Memory B cell (primary cell): ENCODE measurements around the gene ABCC1.
A peak's percentile ranks its signal among the peaks of the same experiment; 100 is the strongest.

Experiments
- ATAC-seq: fragments of 150-1000 bp; cut with Tn5 transposase; 2 replicates; pipeline ENCODE4 v1.10.0; 2021; ENCODE audit warnings: low read depth, mild to moderate bottlenecking, moderate library complexity
- DNase-seq, 2 donors: peaks; one replicate each; pipeline ENCODE4 v3.0.0; 2022; ENCODE audit warnings: low spot score in 2 of 2
- H3K27ac Mint-ChIP-seq: one replicate; pipeline ENCODE4 v1.8.0; 2022; ENCODE audit warnings: mild to moderate bottlenecking, moderate library complexity, mixed read lengths
- H3K27me3 Mint-ChIP-seq: one replicate; pipeline ENCODE4 v1.8.0; 2022; ENCODE audit warnings: mixed read lengths
- H3K36me3 Mint-ChIP-seq: one replicate; pipeline ENCODE4 v1.8.0; 2022; ENCODE audit warnings: mild to moderate bottlenecking, mixed read lengths
- H3K4me1 Mint-ChIP-seq: one replicate; pipeline ENCODE4 v1.8.0; 2022; ENCODE audit warnings: mixed read lengths
- H3K4me3 Mint-ChIP-seq: one replicate; pipeline ENCODE4 v1.8.0; 2022; ENCODE audit warnings: mild to moderate bottlenecking, moderate library complexity, mixed read lengths
- H3K9me3 Mint-ChIP-seq: one replicate; pipeline ENCODE4 v1.8.0; 2022; ENCODE audit warnings: mixed read lengths

Gene ABCC1

DNA sequence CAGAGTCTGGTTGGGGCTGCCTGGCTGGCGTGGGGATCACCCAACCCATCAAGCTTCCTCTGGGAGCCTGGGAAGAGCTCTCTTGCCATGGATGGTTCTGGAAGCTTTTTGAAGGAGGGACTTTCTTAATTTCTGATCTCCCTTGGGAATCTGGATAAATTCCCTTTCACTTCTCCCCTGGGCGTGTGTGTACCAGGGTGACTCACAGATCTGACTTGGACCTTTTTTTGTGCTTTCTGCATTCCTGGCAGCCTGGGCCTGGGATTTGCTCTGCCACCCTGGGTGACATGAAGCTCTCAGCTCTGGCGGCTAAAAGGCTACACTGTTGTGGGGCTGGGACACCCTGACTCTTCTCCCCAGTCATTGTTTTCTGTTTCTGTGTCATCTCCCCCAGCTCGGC, 70.1 kb downstream of the ABCC1 start:
- Mint-ChIP-seq H3K27ac (peak overlapping the region; percentile 39), H3K27me3 (no peaks in the 10 kb centered on the region), H3K4me1 (peaks cover 25% of the 10 kb centered on the region), H3K4me3 (no peak overlapping the region), H3K9me3 (no peaks in the 10 kb centered on the region), H3K36me3 (peaks cover 49% of the 10 kb centered on the region)
- no peak for DNase-seq
- ATAC-seq, result no peak

DNA sequence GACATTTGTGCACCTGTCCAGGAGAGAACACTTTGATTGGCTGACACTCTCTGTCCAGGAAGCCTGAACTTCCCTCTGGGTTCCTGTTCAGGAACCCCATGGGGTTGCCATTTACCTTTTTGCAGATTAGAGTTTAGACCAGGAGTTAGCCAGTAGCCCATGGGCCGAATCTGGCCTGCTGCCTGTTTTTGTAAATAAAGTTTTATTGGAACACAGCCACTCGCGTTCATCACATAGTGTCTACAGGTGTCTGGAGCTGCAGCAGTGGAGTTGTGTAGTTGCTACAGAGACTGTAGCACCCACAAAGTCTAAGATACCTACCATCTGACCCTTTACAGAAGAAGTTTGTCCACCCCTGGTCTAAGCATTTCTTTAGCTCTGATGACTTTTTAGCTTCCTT, 70.9 kb downstream of the ABCC1 start:
- no peak for DNase-seq
- Mint-ChIP-seq H3K36me3 (peaks cover 45% of the 10 kb centered on the region), H3K4me3 (no peak overlapping the region), H3K4me1 (peaks cover 33% of the 10 kb centered on the region), H3K9me3 (no peaks in the 10 kb centered on the region), H3K27me3 (no peaks in the 10 kb centered on the region), H3K27ac (no peak overlapping the region)
- ATAC-seq, result no peak

DNA sequence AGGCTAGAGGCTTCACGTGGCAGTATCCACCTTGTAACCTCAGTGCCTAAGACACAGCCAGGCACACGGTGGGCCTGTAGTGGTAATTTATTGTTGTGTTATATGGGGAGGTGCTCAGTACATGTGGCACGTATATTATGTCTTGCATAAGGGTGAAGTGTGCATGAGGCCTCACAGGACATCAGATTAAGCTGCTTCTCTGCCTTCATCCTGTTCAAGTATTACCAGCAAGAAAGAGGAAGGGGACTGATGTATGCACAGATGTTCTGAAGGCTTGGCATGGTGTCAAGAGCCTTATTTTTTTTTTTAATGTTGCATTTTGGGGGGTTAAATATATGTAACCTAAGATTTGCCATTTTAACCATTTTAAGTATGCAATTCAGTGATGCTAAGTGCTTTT, 71.6 kb downstream of the ABCC1 start:
- Mint-ChIP-seq H3K36me3 (peaks cover 42% of the 10 kb centered on the region), H3K9me3 (no peaks in the 10 kb centered on the region), H3K27me3 (no peaks in the 10 kb centered on the region), H3K27ac (peak overlapping the region; percentile 60), H3K4me1 (peaks cover 33% of the 10 kb centered on the region), H3K4me3 (no peak overlapping the region)
- DNase-seq, result no peak
- no peak for ATAC-seq

DNA sequence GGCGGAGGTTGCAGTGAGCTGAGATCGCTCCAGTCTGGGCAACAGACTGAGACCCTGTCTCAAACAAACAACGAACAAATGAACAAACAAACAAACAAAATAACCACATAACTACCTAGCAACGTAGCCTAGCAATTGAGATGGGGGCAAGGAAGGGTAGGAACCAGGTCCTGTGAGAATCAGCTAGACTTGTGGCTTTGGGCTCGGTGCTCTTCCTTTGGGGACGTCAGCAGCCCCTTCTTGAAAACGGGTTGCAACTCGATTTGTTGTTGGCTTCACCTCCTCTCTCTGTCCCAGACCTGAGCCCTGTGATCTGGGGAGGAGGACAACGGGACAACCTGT, 72.2 kb downstream of the ABCC1 start:
- no peaks in the 10 kb centered on the region for H3K9me3 Mint-ChIP-seq
- no peak for ATAC-seq
- H3K4me1 Mint-ChIP-seq, result peaks cover 33% of the 10 kb centered on the region
- no peak overlapping the region for H3K4me3 Mint-ChIP-seq
- no peak for DNase-seq
- peaks cover 38% of the 10 kb centered on the region for H3K36me3 Mint-ChIP-seq
- H3K27me3 Mint-ChIP-seq, result no peaks in the 10 kb centered on the region
- no peak overlapping the region for H3K27ac Mint-ChIP-seq

DNA sequence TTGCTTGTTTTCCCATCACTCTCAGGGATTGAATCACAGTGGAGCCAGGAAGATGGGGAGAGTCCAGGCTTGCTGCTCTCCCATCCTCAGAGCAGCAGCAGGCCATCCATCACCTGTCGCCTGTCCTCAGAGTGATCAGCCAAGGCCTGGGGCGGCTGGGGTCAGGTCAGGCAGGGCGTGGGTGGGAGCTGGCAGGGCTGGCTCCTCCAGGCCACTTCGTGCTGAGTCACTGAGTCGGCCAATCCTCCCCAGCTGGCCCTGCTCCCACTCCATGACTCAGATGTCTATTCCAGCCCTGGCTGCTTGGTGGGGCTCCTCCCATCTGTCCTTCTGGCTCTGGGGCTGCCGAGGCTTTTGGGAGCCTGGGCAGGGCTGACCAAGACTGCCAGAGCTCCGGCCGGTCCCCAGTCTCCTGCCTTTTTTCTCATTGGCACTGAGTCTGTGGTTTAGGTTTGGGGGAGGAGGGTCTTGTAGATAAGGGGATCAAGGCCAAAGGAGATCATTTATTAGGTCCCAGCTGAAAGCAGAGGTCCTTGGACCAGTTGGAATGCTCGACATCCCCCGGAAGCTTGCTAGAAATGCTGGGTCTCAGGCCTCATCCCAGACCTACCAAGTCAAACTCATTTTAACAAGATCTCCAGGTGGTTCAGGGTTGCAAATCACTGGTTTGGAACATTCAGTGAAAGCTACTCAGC, 72.7 kb downstream of the ABCC1 start:
- peak overlapping the region; percentile 76 for H3K27ac Mint-ChIP-seq
- ATAC-seq (no peak), DNase-seq (no peak)
- no peaks in the 10 kb centered on the region for H3K9me3 Mint-ChIP-seq
- H3K4me3 Mint-ChIP-seq, result no peak overlapping the region
- no peaks in the 10 kb centered on the region for H3K27me3 Mint-ChIP-seq
- peaks cover 34% of the 10 kb centered on the region for H3K36me3 Mint-ChIP-seq
- H3K4me1 Mint-ChIP-seq, result peaks cover 33% of the 10 kb centered on the region

DNA sequence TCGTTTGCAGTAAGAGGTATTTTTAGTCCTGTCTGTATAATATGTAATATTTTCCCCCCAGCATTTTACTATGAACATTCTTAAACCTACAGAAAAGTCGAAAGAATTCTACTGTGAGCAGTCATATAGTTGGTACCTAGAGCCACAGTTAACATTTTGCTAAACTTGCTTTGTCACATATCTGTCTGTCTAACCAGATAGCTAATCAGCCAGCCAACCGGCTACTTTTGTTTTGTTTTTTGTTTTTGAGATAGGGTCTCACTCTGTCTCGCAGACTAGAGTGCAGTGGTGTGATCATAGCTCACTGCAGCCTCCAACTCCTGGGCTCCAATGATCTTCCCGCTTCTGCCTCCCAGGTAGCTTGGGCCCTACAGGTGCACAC, 73.3 kb downstream of the ABCC1 start:
- Mint-ChIP-seq H3K27ac (peak overlapping the region; percentile 76), H3K4me1 (peaks cover 31% of the 10 kb centered on the region), H3K4me3 (no peak overlapping the region), H3K27me3 (no peaks in the 10 kb centered on the region), H3K9me3 (no peaks in the 10 kb centered on the region), H3K36me3 (peaks cover 31% of the 10 kb centered on the region)
- ATAC-seq, result no peak
- DNase-seq, result no peak

DNA sequence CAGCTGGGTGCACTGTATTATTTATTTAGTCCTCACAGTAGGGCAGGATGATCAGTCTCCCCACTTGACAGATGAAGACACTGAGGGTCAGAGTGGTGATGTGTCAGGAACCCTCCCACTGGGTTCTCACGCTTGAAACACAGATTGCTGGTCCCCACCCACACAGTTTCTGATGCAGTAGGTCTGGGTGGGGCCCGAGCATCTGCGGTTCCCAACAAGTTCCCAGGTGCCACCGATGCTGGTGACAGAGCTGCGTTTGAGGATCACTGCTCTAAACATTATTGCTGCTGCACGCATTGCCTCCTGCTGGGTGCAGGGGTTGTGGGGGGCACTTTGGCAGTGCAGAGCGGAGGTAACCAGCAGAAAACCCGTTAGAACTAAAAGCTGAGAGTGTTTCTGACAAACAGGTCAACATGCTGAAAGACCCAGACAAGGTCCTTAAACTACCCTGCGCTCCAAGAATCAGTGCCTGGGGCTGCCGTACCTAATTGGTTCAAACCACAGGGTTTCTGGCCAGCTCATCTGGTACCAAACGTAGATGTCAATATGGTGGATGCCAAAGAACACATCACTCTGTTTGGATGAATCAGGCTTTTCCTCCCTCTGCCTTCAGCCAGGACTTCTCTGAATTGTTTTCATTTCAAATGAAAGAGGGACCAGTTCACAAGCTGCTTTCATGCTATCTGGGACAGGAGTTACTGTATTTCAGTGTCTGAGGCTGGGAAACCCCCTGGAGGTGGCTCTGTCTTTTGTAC, 76.0 kb downstream of the ABCC1 start:
- Mint-ChIP-seq H3K27me3 (no peaks in the 10 kb centered on the region), H3K36me3 (peaks cover 11% of the 10 kb centered on the region), H3K27ac (peak overlapping the region; percentile 71), H3K4me1 (peaks cover 26% of the 10 kb centered on the region), H3K4me3 (no peak overlapping the region), H3K9me3 (no peaks in the 10 kb centered on the region)
- ATAC-seq (peak; percentile 81), DNase-seq (no peak)

DNA sequence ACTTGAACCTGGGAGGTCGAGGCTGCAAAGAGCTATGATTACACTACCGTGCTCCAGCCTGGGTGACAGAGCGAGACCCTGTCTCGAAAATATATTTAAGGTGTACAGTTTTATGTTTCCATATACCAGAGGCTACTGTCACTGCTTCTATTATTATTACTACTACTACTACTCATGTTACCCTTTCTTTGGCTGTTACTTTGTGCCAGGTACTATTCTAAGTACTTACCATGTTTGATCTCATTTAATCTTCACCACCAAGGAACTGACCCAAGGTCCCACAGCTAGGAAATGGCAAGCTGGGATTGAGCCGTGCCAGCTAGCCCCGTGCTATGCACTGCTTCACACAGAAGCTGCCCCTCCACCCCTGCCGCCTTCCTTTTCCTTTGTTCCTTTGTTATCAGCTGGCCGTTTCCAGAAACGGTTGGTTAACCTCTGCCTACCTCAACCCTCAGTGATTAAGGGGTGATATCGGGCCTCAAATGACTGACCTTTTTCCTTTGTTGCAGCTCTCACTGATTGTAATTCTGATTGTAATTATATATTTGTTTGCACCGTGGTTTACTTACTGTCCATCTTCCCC, 78.4 kb downstream of the ABCC1 start:
- DNase-seq (no peak), ATAC-seq (no peak)
- Mint-ChIP-seq H3K36me3 (peaks cover 8% of the 10 kb centered on the region), H3K9me3 (no peaks in the 10 kb centered on the region), H3K4me3 (no peak overlapping the region), H3K27ac (peak overlapping the region; percentile 65), H3K27me3 (no peaks in the 10 kb centered on the region), H3K4me1 (peaks cover 21% of the 10 kb centered on the region)

DNA sequence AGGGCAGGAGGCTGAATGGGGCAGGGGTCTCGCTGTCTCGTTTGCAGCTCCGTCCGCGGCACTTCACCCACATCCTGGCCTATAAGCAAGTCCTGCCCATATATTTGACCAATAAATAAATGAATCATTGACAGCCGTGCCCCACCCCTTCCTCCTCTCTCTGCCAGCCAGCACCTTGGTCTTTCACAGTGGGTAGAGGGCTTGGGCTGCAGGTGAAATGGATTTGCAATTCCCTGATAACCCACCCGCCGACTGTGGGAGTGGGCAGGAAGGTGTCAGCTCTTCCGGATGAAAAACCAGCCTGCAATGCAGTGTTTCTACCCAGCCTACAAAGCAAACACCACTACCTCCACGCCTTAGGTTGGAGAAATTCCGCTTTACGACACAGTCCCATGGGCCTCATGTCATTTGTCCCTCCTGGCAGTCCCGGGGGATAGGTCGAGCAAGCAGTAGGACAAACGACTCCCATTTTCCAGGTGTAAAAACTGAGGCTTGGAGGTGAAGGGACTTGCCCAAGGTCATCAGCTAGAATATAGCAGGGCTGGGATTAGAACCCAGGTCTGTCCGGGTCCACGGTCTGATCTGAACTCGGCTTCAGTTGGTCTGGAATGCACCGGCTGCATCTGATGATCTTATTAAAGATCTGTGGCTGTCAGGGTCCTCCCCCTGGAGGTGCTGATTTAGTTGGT, 79.0 kb downstream of the ABCC1 start:
- Mint-ChIP-seq H3K4me3 (no peak overlapping the region), H3K27ac (peak overlapping the region; percentile 65), H3K36me3 (peaks cover 5% of the 10 kb centered on the region)

GRCh38 chr16:16029431-16030011, 80.1 kb downstream of the ABCC1 start:
- Mint-ChIP-seq H3K27ac (no peak overlapping the region), H3K4me3 (no peak overlapping the region), H3K4me1 (peaks cover 20% of the 10 kb centered on the region), H3K9me3 (no peaks in the 10 kb centered on the region), H3K27me3 (no peaks in the 10 kb centered on the region), H3K36me3 (peaks cover 5% of the 10 kb centered on the region)
- ATAC-seq (no peak), DNase-seq (no peak)

More for the DNA sequence above, 79.0 kb downstream of the ABCC1 start:
- no peak for DNase-seq
- Mint-ChIP-seq H3K27me3 (no peaks in the 10 kb centered on the region), H3K4me1 (peaks cover 26% of the 10 kb centered on the region), H3K9me3 (no peaks in the 10 kb centered on the region)
- no peak for ATAC-seq

GRCh38 chr16:16030449-16030848, 81.0 kb downstream of the ABCC1 start:
- H3K4me3 Mint-ChIP-seq, result no peak overlapping the region
- no peak for ATAC-seq
- peaks cover 6% of the 10 kb centered on the region for H3K36me3 Mint-ChIP-seq
- H3K27ac Mint-ChIP-seq, result no peak overlapping the region
- peaks cover 11% of the 10 kb centered on the region for H3K4me1 Mint-ChIP-seq
- H3K27me3 Mint-ChIP-seq, result no peaks in the 10 kb centered on the region
- H3K9me3 Mint-ChIP-seq, result no peaks in the 10 kb centered on the region
- no peak for DNase-seq

DNA sequence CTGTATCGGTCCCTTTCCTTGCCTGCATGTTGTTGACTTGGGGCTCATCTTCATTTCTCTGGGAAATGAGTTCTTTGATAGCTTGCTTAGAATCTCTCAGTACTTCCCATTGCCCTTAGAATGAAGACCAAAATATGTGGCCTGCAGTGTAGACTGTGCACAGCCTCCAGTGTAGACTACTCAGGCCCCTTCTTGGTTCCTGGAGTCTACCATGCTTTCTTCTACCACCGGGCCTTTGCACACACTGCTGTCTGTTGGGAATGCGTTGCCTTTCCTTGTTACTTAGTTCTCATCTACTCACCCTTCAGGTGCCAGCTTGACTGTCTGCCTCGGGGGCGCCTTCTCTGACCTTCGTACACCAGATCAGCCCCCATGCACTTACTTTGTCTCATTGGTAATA, 82.0 kb downstream of the ABCC1 start:
- Mint-ChIP-seq H3K4me1 (peaks cover 10% of the 10 kb centered on the region), H3K27ac (peak overlapping the region; percentile 22)

DNA sequence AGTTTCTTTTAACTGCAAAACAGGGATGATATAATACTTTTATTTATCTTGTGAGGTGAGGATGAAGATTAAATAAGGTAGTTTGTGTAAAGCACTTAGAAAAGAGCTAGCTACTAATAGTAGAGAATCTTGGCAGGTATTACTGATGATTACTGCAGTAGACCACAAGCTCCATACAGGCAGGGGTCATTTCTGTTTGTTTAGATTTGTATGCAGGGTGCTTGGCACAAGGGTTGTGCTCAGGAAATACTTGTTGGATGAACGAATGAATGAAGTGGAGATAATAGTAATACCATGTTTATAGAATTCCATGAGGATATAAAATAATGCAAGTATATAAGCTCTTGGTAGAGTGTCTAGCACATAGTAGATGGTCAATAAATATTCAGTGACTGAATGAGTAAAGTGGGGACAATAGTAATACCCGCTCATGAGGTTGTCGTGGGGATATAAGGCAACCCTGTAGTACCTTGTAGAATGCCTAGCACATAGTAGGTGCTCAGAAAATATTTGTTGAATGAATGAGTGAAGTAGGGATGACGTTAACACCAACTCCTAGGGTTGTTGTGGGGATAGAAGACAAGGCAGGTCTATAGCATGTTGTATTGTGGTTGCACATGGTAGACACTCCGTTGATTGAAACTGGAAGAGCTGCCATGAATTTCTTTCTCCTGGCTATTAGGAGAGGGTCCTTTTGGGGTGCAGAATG, 83.0 kb downstream of the ABCC1 start:
- no peak overlapping the region for H3K4me3 Mint-ChIP-seq

More for the DNA sequence above, 82.0 kb downstream of the ABCC1 start:
- H3K27me3 Mint-ChIP-seq, result no peaks in the 10 kb centered on the region
- no peaks in the 10 kb centered on the region for H3K9me3 Mint-ChIP-seq
- DNase-seq, result no peak
- H3K36me3 Mint-ChIP-seq, result peaks cover 8% of the 10 kb centered on the region
- H3K4me3 Mint-ChIP-seq, result no peak overlapping the region
- no peak for ATAC-seq

More for the DNA sequence above, 83.0 kb downstream of the ABCC1 start:
- no peak for DNase-seq
- no peak for ATAC-seq
- no peaks in the 10 kb centered on the region for H3K27me3 Mint-ChIP-seq
- H3K4me1 Mint-ChIP-seq, result peaks cover 13% of the 10 kb centered on the region
- H3K36me3 Mint-ChIP-seq, result peaks cover 12% of the 10 kb centered on the region
- H3K9me3 Mint-ChIP-seq, result no peaks in the 10 kb centered on the region
- H3K27ac Mint-ChIP-seq, result peak overlapping the region; percentile 81
